Left lung (tissue), 10 donors: ENCODE measurements around the gene CNMD. TPM values are rescaled to one million over a fixed set of nuclear protein-coding genes. Genes with fewer than 3 reads are reported as not detected.

ENCODE experiments used
- ATAC-seq: fragments of 200-7000 bp; cut with Tn5 transposase; one replicate; pipeline ENCODE4 v1.9.1; 2020; ENCODE audit warnings: moderate library complexity
- DNase-seq, 4 donors: peaks; one replicate each; pipeline ENCODE4 v3.0.0-alpha.2; 2013 to 2020
- H3K27ac ChIP-seq, 2 donors: fragments of 200-600 bp; sonication (generic) in 1 of 2; one replicate each; pipeline versions ENCODE4 v1.5.0 to v1.8.0; 2020 to 2021
- H3K27me3 ChIP-seq, 2 donors: fragments of 200-600 bp; sonication (generic) in 1 of 2; one replicate each; pipeline versions ENCODE4 v1.5.0 to v1.8.0; 2020 to 2021
- H3K36me3 ChIP-seq, 2 donors: fragments of 200-600 bp; sonication (generic) in 1 of 2; one replicate each; pipeline versions ENCODE4 v1.5.0 to v1.8.0; 2020 to 2021
- H3K4me1 ChIP-seq, 2 donors: fragments of 200-600 bp; one replicate each; pipeline ENCODE4 v1.8.0; 2021
- H3K4me3 ChIP-seq, 2 donors: fragments of 200-600 bp; sonication (generic) in 1 of 2; one replicate each; pipeline versions ENCODE4 v1.5.0 to v1.8.0; 2020 to 2021; ENCODE audit warnings: mild to moderate bottlenecking in 1 of 2
- H3K9me3 ChIP-seq, 2 donors: fragments of 200-600 bp; sonication (generic) in 1 of 2; one replicate each; pipeline versions ENCODE4 v1.5.0 to v1.8.0; 2020 to 2021
- intact Hi-C, 2 donors: fragments of 100-400 bp; cut with DNase I; formaldehyde crosslinking; loops; one replicate each; pipeline versions ENCODE4 v1.11.2 to v1.14.2; 2022
- polyA plus RNA-seq, 6 donors: library from polyadenylated mRNA; unstranded; fragments of 120-200 nt; gene quantifications; one replicate each; pipeline ENCODE4 v1.2.1, GENCODE V29; 2013; ENCODE audit not compliant: insufficient read length in 6 of 6
- total RNA-seq, 2 donors: library from RNA; stranded (reverse); fragmentation: NEBNext Ultra II Directional; extraction: Animal tissue kit (Norgen Biotek cat#: 25700); gene quantifications; one replicate each; pipeline ENCODE4 v1.2.1, GENCODE V29; 2021
- TF ChIP-seq, protein P1 (sequence below), 2 donors: fragments of 200-600 bp; sonication (generic) in 1 of 2; IDR thresholded peaks; one replicate each; pipeline versions ENCODE4 v1.5.0 to v1.8.0; 2021; ENCODE audit warnings: antibody characterized with exemption in 2 of 2
- donor health status: DM: no; HTN: yes; CAD: no.
- donor health status: DM: no; HTN: no; CAD: no.

CNMD gene
- total and polyA plus RNA-seq, 8 donors = 5.1 to 9.6 (median 7.2) TPM; not detected in 2

DNA sequence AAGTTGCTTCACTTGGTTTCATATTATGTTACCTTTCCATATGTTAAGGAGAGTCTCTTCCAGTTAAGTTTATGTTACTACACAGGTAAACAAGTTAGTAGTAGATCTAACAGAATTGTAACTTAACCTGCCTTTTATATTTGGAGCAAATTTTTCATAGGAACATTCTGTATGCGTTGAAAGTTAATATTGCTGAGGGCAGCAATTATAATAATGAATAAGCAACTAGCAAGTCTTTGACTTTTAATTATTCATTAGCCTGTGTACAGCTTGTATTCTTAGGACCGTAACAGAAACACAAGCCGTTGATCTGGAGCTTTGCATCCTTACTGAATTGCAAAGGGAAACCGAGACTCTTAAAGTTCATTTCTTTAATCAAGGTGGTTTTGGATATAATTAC is 75.3 kb downstream of the CNMD start:
- TF ChIP-seq, protein P1, sequence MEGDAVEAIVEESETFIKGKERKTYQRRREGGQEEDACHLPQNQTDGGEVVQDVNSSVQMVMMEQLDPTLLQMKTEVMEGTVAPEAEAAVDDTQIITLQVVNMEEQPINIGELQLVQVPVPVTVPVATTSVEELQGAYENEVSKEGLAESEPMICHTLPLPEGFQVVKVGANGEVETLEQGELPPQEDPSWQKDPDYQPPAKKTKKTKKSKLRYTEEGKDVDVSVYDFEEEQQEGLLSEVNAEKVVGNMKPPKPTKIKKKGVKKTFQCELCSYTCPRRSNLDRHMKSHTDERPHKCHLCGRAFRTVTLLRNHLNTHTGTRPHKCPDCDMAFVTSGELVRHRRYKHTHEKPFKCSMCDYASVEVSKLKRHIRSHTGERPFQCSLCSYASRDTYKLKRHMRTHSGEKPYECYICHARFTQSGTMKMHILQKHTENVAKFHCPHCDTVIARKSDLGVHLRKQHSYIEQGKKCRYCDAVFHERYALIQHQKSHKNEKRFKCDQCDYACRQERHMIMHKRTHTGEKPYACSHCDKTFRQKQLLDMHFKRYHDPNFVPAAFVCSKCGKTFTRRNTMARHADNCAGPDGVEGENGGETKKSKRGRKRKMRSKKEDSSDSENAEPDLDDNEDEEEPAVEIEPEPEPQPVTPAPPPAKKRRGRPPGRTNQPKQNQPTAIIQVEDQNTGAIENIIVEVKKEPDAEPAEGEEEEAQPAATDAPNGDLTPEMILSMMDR (IDR thresholded peaks at IDR 0.05) = no peak
- DNase-seq (no peak), ATAC-seq (no peak)
- Histone ChIP-seq H3K4me3 (no peak overlapping the region), H3K9me3 (no peaks in the 10 kb centered on the region), H3K4me1 (no peaks in the 10 kb centered on the region), H3K27ac (no peak overlapping the region), H3K27me3 (no peaks in the 10 kb centered on the region), H3K36me3 (peaks cover 0 to 95% of the 10 kb centered on the region in 2 donors)
- intact Hi-C loops = no loop called here

- intact Hi-C loops = no loop called here
Observed at GRCh38 chr13:52659340-52659739, 80.3 kb downstream of the CNMD start.

More at GRCh38 chr13:52659340-52659739, 80.3 kb downstream of the CNMD start:
- no peaks in the 10 kb centered on the region for H3K9me3 ChIP-seq
- TF ChIP-seq, protein P1 (IDR thresholded peaks at IDR 0.05) = no peak
- DNase-seq (no peak), ATAC-seq (no peak)
- H3K4me3 ChIP-seq = no peak overlapping the region
- H3K4me1 ChIP-seq = peaks cover 4 to 18% of the 10 kb centered on the region in 2 donors
- H3K27ac ChIP-seq = no peak overlapping the region
- H3K27me3 ChIP-seq = no peaks in the 10 kb centered on the region
- H3K36me3 ChIP-seq = peaks cover 0 to 66% of the 10 kb centered on the region in 2 donors

Other genes with a start within 250 kb of the CNMD start
- 1 to 10 TPM; 4.4 to 5.1 TPM for gene HNRNPA1L2, start 97.4 kb downstream of the CNMD start, total RNA-seq
- gene HNRNPA1L2, start 97.4 kb downstream of the CNMD start, polyA plus RNA-seq = 10 to 100 TPM; 24.8 to 32.2 (median 28.0) TPM
- 10 to 100 TPM; 43.5 to 46.7 TPM for gene SUGT1, start 87.0 kb downstream of the CNMD start, total RNA-seq
- gene SUGT1, start 87.0 kb downstream of the CNMD start, polyA plus RNA-seq = 10 to 100 TPM; 49.3 to 65.0 (median 52.1) TPM
- gene PCDH8, start 108.8 kb upstream of the CNMD start, total RNA-seq = not detected
- gene PCDH8, start 108.8 kb upstream of the CNMD start, polyA plus RNA-seq = under 1 TPM in 2 of 6 donors, not detected in 4; 0.11 to 0.14 TPM